Hepatocyte (in vitro differentiated cells): ENCODE data around the gene BCL7B. TPM values are rescaled to one million over a fixed set of nuclear protein-coding genes. Genes with fewer than 3 reads are reported as not detected.

Experiments
- DNase-seq: peaks from one replicate; pipeline ENCODE4 v3.0.0-alpha.2; 2016; ENCODE audit warnings: low spot score
- H2AFZ ChIP-seq: fragments of 200-600 bp; sonication (generic); 2 replicates; pipeline ENCODE4 v1.6.0; 2016; ENCODE audit warnings: antibody characterized with exemption, mild to moderate bottlenecking
- H3K27ac ChIP-seq: fragments of 200-600 bp; sonication (generic); 2 replicates; pipeline ENCODE4 v1.5.1; 2016; ENCODE audit warnings: mild to moderate bottlenecking
- H3K27me3 ChIP-seq: fragments of 200-600 bp; sonication (generic); 2 replicates; pipeline ENCODE4 v1.6.1; 2016
- H3K36me3 ChIP-seq: fragments of 200-600 bp; sonication (generic); replicated peaks from 2 replicates; pipeline ENCODE4 v1.5.1; 2016; ENCODE audit warnings: low read depth; ENCODE audit not compliant: insufficient read depth
- H3K4me1 ChIP-seq: fragments of 200-600 bp; sonication (generic); 2 replicates; pipeline ENCODE4 v1.5.1; 2016; ENCODE audit warnings: mild to moderate bottlenecking, moderate library complexity; ENCODE audit not compliant: insufficient read depth
- H3K4me2 ChIP-seq: fragments of 200-600 bp; sonication (generic); 2 replicates; pipeline ENCODE4 v1.6.0; 2016
- H3K4me3 ChIP-seq: fragments of 200-600 bp; sonication (generic); 2 replicates; pipeline ENCODE4 v1.5.1; 2016; ENCODE audit warnings: mild to moderate bottlenecking
- H3K79me2 ChIP-seq: fragments of 200-600 bp; sonication (generic); 2 replicates; pipeline ENCODE4 v1.6.0; 2017; ENCODE audit warnings: mild to moderate bottlenecking
- H3K9me2 ChIP-seq: fragments of 200-600 bp; sonication (generic); replicated peaks from 2 replicates; pipeline ENCODE4 v1.6.0; 2017; ENCODE audit warnings: mild to moderate bottlenecking; ENCODE audit not compliant: insufficient read depth
- H3K9me3 ChIP-seq: fragments of 200-600 bp; sonication (generic); 2 replicates; pipeline ENCODE4 v1.5.1; 2016; ENCODE audit warnings: low read depth, mild to moderate bottlenecking
- H4K20me1 ChIP-seq: fragments of 200-600 bp; sonication (generic); 2 replicates; pipeline ENCODE4 v1.6.0; 2016; ENCODE audit warnings: mild to moderate bottlenecking; ENCODE audit not compliant: insufficient read depth, poor library complexity, severe bottlenecking
- CTCF ChIP-seq: fragments of 200-600 bp; sonication (generic); IDR thresholded peaks from 2 replicates; pipeline ENCODE4 v1.5.1; 2016; ENCODE audit warnings: antibody characterized with exemption, mild to moderate bottlenecking; ENCODE audit not compliant: poor library complexity
- EZH2 ChIP-seq: fragments of 200-600 bp; sonication (generic); IDR thresholded peaks from 2 replicates; pipeline ENCODE4 v1.6.1; 2016; ENCODE audit warnings: antibody characterized with exemption, mild to moderate bottlenecking, borderline replicate concordance
- EZH2phosphoT487 ChIP-seq: fragments of 200-600 bp; sonication (generic); IDR thresholded peaks from one replicate; pipeline ENCODE4 v1.6.1; 2018; ENCODE audit warnings: antibody characterized with exemption, mild to moderate bottlenecking, low read depth, moderate library complexity; ENCODE audit not compliant: unreplicated experiment, severe bottlenecking
- WGBS: methylation state at CpG from one replicate; pipeline ENCODE4 v1.1.6; 2016; ENCODE audit warnings: low lambda C conversion rate; ENCODE audit errors: missing lambda C conversion rate; 5-methylcytosine and 5-hydroxymethylcytosine counted together
- polyA plus RNA-seq: library from polyadenylated mRNA; unstranded; fragments of >200 nt; fragmentation: Nextera tagmentation; extraction: Ambion mirVana; gene quantifications from 2 replicates; pipeline ENCODE4 v1.2.1, GENCODE V29; 2016
- total RNA-seq: library from RNA; depleted of rRNA; stranded (reverse); fragments of >200 nt; gene quantifications from 2 replicates; pipeline ENCODE4 v1.2.3, GENCODE V29; 2014

Gene BCL7B
- total and polyA plus RNA-seq, 2 experiments from 2014 or later, result 44.7 to 54.0 TPM

DNA sequence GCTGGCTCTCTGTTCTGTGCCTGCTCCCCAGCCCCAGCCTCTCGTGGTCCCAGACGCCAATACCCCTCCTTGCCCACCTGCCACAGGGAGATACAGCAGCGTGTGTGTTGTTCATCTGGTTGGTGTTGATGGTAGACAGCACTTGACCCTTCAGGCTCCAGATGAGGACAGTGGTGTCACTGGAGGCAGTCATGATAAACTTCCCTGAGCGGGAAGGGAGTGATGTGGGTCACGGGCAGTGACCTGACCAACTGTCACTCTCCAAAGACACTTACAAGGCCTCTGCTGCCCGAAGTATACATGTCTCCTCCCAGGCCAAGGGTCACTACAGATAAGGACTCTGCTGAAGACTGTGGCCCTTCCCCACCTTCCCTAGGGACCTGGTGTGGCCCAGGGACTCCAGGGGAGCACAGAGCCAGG lies 15.3 kb upstream of the BCL7B start:
- 76% methylated on average over 6 of the region's 6 CpGs for WGBS
- Histone ChIP-seq H3K4me3 (no peak overlapping the region), H3K4me1 (peaks cover 10% of the 10 kb centered on the region), H3K9me2 (no peaks in the 10 kb centered on the region), H3K4me2 (no peak overlapping the region), H3K79me2 (peaks cover 32% of the 10 kb centered on the region), H3K27ac (no peak overlapping the region), H3K36me3 (no peaks in the 10 kb centered on the region), H4K20me1 (peaks cover 14% of the 10 kb centered on the region), H3K27me3 (no peaks in the 10 kb centered on the region), H2AFZ (no peak overlapping the region), H3K9me3 (no peaks in the 10 kb centered on the region)
- no peak for DNase-seq
- TF ChIP-seq EZH2 (no peak), EZH2phosphoT487 (no peak), CTCF (no peak)

GRCh38 chr7:73570977-73571376 lies 13.5 kb upstream of the BCL7B start:
- TF ChIP-seq EZH2phosphoT487 (no peak), EZH2 (no peak), CTCF (no peak)

DNA sequence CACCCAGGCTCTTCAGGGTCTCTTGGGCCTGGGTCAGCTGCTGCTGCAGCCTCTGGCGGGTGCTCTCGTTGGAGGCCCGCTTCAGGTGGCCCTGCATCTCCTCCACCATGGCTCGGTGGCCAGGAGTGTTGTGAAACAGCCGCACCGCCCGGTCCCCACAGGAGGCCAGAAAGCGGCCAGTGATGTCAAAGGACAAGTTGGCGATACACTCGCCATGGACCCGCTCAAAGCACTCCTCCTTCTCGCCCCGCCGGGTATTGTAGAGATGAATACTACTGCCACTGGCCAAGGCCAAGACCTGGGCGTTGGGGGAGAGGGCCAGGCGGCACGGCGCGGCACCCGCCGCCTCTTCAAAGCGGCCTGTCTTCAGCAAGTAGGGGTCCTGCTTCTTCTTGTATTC lies 13.0 kb upstream of the BCL7B start:
- H3K27ac ChIP-seq, result no peak overlapping the region
- no peak for DNase-seq
- no peak overlapping the region for H2AFZ ChIP-seq
- H3K4me2 ChIP-seq, result no peak overlapping the region
- H3K79me2 ChIP-seq, result peaks cover 9% of the 10 kb centered on the region
- WGBS, result 98% methylated on average over 21 of the region's 22 CpGs
- H3K4me1 ChIP-seq, result no peaks in the 10 kb centered on the region
- no peaks in the 10 kb centered on the region for H3K9me2 ChIP-seq
- H3K9me3 ChIP-seq, result no peaks in the 10 kb centered on the region
- no peaks in the 10 kb centered on the region for H3K36me3 ChIP-seq
- H3K27me3 ChIP-seq, result no peaks in the 10 kb centered on the region
- TF ChIP-seq EZH2phosphoT487 (no peak), CTCF (no peak), EZH2 (no peak)
- H4K20me1 ChIP-seq, result peaks cover 6% of the 10 kb centered on the region
- H3K4me3 ChIP-seq, result no peak overlapping the region

More at GRCh38 chr7:73570977-73571376, 13.5 kb upstream of the BCL7B start:
- Histone ChIP-seq H3K36me3 (no peaks in the 10 kb centered on the region), H4K20me1 (peaks cover 8% of the 10 kb centered on the region), H3K4me2 (no peak overlapping the region), H3K27ac (no peak overlapping the region), H2AFZ (no peak overlapping the region), H3K9me3 (no peaks in the 10 kb centered on the region), H3K79me2 (peaks cover 14% of the 10 kb centered on the region), H3K4me3 (no peak overlapping the region), H3K9me2 (no peaks in the 10 kb centered on the region), H3K27me3 (no peaks in the 10 kb centered on the region), H3K4me1 (no peaks in the 10 kb centered on the region)
- 96% methylated on average over 10 of the region's 10 CpGs for WGBS
- no peak for DNase-seq

DNA sequence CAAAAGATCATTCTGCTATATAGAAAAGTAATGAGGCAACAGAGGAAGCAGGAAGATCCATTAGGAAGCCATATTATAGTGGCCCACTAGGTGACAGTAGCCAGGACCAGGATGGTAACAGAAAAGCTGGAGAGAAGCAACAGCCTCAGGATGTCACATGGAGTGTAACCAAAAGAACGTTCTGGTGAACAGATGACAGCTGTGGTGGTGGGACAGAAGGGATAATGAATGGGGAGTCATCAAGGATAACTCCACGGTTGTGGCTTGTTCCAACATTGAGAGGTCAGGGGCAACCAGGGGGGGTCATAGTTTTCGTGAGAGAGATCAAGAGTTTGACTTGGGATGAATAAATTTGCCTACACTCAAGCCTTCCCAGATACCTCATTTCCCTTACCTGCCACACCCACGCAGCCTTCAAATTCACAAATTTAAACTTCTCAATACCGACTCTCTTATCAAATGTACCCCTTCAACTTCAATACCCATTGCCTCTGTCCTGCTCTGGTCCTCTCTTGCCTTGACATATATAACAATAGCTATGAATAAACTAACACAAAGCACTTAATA lies 11.6 kb upstream of the BCL7B start:
- DNase-seq, result no peak
- peaks cover 1% of the 10 kb centered on the region for H3K4me1 ChIP-seq
- no peaks in the 10 kb centered on the region for H3K9me2 ChIP-seq
- H3K4me3 ChIP-seq, result no peak overlapping the region
- no peak overlapping the region for H2AFZ ChIP-seq
- TF ChIP-seq EZH2phosphoT487 (no peak), EZH2 (no peak), CTCF (no peak)
- no peak overlapping the region for H3K4me2 ChIP-seq
- H3K27me3 ChIP-seq, result no peaks in the 10 kb centered on the region
- H4K20me1 ChIP-seq, result peaks cover under 1% of the 10 kb centered on the region
- H3K79me2 ChIP-seq, result no peaks in the 10 kb centered on the region
- WGBS, result 94% methylated on average over 5 of the region's 5 CpGs
- no peak overlapping the region for H3K27ac ChIP-seq
- no peaks in the 10 kb centered on the region for H3K36me3 ChIP-seq
- no peaks in the 10 kb centered on the region for H3K9me3 ChIP-seq
